ENCODE data around the gene FURIN. TPM values are rescaled to one million over a fixed set of nuclear protein-coding genes. Genes with fewer than 3 reads are reported as not detected.

The FURIN gene
- total and polyA plus RNA-seq, 2 of the 4 experiments (the other 2 are of a cell fraction) = 34.8 to 54.3 TPM

GRCh38 chr15:90892498-90893174 lies 24.2 kb downstream of the FURIN start:
- CTCF ChIA-PET = no interaction called here
- DNase-seq (no peak), ATAC-seq (ENCODE audit: low read depth) (no peak)
- BruUV-seq (replicated peaks) = no TSS peak
- in situ Hi-C loops (cut with MboI; ENCODE audit: low sequenced_read_pairs) (loop anchor here (25.0 kb wide), 1 partner anchor 580 kb away; no protein-coding TSS in a partner anchor), intact Hi-C loops (cut with micrococcal nuclease) (no loop called here), dilution Hi-C loops (cut with HindIII; ENCODE audit: low sequenced_read_pairs, unreplicated experiment) (no loop called here)
- Histone ChIP-seq H4K20me1 (ENCODE audit: insufficient read depth, low read length) (no peaks in the 10 kb centered on the region), H4K8ac (ENCODE audit: low read depth in 2 of 2, low read length in 2 of 2) (no peak overlapping the region), H2BK15ac (ENCODE audit: low read depth, low read length) (no peak overlapping the region), H3K36me3 (ENCODE audit: control insufficient read depth, insufficient read depth, low read length) (peaks cover 28% of the 10 kb centered on the region), H4K91ac (ENCODE audit: insufficient read depth, low read depth, low read length) (no peak overlapping the region), H3K18ac (ENCODE audit: low read depth, low read length) (no peak overlapping the region), H3K4ac (ENCODE audit: low read depth, low read length) (no peak overlapping the region), H2AFZ (replicated peaks; ENCODE audit: low read length, poor library complexity) (no peak overlapping the region), H3K9me3 (ENCODE audit: control insufficient read depth, insufficient read depth, low read length) (no peaks in the 10 kb centered on the region), H2BK20ac (ENCODE audit: low read depth, low read length) (no peak overlapping the region), H3K23ac (ENCODE audit: low read depth, low read length) (no peak overlapping the region), H3K27me3 (ENCODE audit: control insufficient read depth, insufficient read depth, low read length) (no peaks in the 10 kb centered on the region), H3K4me1 (ENCODE audit: control insufficient read depth, insufficient read depth, low read length) (no peaks in the 10 kb centered on the region), H3K4me2 (ENCODE audit: low read depth, low read length) (no peak overlapping the region), H3K9ac (ENCODE audit: low read depth, low read length) (no peak overlapping the region), H3K27ac (ENCODE audit: insufficient read depth, low read length) (no peak overlapping the region), H2BK120ac (ENCODE audit: low read depth, low read length) (no peak overlapping the region), H3K14ac (replicated peaks; ENCODE audit: low read depth, low read length) (no peak overlapping the region), H3K79me1 (ENCODE audit: low read depth in 1 of 2, low read length in 2 of 2) (no peaks in the 10 kb centered on the region), H4K5ac (ENCODE audit: low read depth, low read length) (no peak overlapping the region), H3K9me1 (ENCODE audit: insufficient read depth, low read length) (peaks cover 3% of the 10 kb centered on the region; the same call in 1 of the 2 replicates), H3K56ac (ENCODE audit: extremely low read depth, insufficient read depth, low read length) (no peak overlapping the region), H3K4me3 (ENCODE audit: insufficient read depth, low read depth, low read length) (no peak overlapping the region), H2AK9ac (replicated peaks; ENCODE audit: low read depth, low read length, poor library complexity) (no peak overlapping the region), H2BK5ac (ENCODE audit: low read depth, low read length, poor library complexity, severe bottlenecking) (no peak overlapping the region), H2AK5ac (ENCODE audit: low read depth, low read length) (no peak overlapping the region)
- 96% methylated on average over 11 of the region's 29 CpGs; no CpG with 5 or more reads in 1 of the 2 experiments for WGBS, 2 experiments (ENCODE audit: extremely low coverage in 2 of 2, insufficient read length in 1 of 2)
- POLR2A ChIA-PET (ENCODE audit: unreplicated experiment) = interaction anchor here (0.6 kb wide), 1 partner anchor 16 kb away, joined by 24 read pairs; no protein-coding TSS in a partner anchor
- no peak for TF ChIP-seq USF2 (IDR thresholded peaks at IDR 0.05; ENCODE audit: low read depth, low read length)
- no peak for TF ChIP-seq CTCF (conservative IDR thresholded peaks at IDR 0.05; ENCODE audit: low read depth, low read length)
- TF ChIP-seq ELK1 (IDR thresholded peaks at IDR 0.05; ENCODE audit: borderline replicate concordance, low read depth, low read length) = no peak
- TF ChIP-seq MXI1 (IDR thresholded peaks at IDR 0.05; ENCODE audit: borderline replicate concordance, low read depth, low read length) = no peak
- no peak for TF ChIP-seq SMC3 (IDR thresholded peaks at IDR 0.05; ENCODE audit: low read depth, low read length)
- TF ChIP-seq RFX5 (IDR thresholded peaks at IDR 0.05; ENCODE audit: low read depth, low read length) = no peak
- TF ChIP-seq BHLHE40 (IDR thresholded peaks at IDR 0.05; ENCODE audit: low read depth, low read length) = no peak
- no peak for TF ChIP-seq RAD21 (IDR thresholded peaks at IDR 0.05; ENCODE audit: low read length)
- TF ChIP-seq RCOR1 (IDR thresholded peaks at IDR 0.05; ENCODE audit: insufficient replicate concordance, low read length) = no peak
- no peak for TF ChIP-seq POLR2A (IDR thresholded peaks at IDR 0.05; ENCODE audit: low read depth, low read length)
- TF ChIP-seq MAZ (IDR thresholded peaks at IDR 0.05; ENCODE audit: borderline replicate concordance, low read depth, low read length) = no peak
- TF ChIP-seq MAFK (IDR thresholded peaks at IDR 0.05; ENCODE audit: low read depth, low read length) = no peak
- TF ChIP-seq CHD1 (IDR thresholded peaks at IDR 0.05; ENCODE audit: low read depth, low read length) = no peak
- no peak for TF ChIP-seq FOS (IDR thresholded peaks at IDR 0.05; ENCODE audit: low read depth, low read length)
- TF ChIP-seq NFE2L2 (IDR thresholded peaks at IDR 0.05; ENCODE audit: low read depth, low read length) = no peak
- TF ChIP-seq CEBPB (IDR thresholded peaks at IDR 0.05; ENCODE audit: low read depth, low read length) = no peak

Data from IMR-90 (cell line).